HEK293 (cell line): ENCODE data around the gene ITIH5.

Experiments
- BCL11B ChIP-seq: fragments of 450-650 bp; formaldehyde crosslinking; IDR thresholded peaks from 2 replicates; pipeline ENCODE4 v1.5.1; 2016; ENCODE audit warnings: low read depth, missing biosample characterization, missing genetic modification characterization
- GLI4 ChIP-seq: fragments of 450-650 bp; formaldehyde crosslinking; IDR thresholded peaks from 2 replicates; pipeline ENCODE4 v1.5.1; 2016; ENCODE audit warnings: missing biosample characterization, missing genetic modification characterization
- IKZF3 ChIP-seq: fragments of 450-650 bp; IDR thresholded peaks from 2 replicates; pipeline ENCODE4 v1.5.0; 2018; ENCODE audit warnings: missing biosample characterization, mild to moderate bottlenecking, missing genetic modification characterization, moderate library complexity
- KLF8 ChIP-seq: fragments of 450-650 bp; formaldehyde crosslinking; IDR thresholded peaks from 2 replicates; pipeline ENCODE4 v1.5.1; 2016; ENCODE audit warnings: missing biosample characterization, missing genetic modification characterization
- ZBTB7A ChIP-seq: fragments of 450-650 bp; formaldehyde crosslinking; IDR thresholded peaks from 2 replicates; pipeline ENCODE4 v1.5.1; 2016; ENCODE audit warnings: low read depth, missing biosample characterization, missing genetic modification characterization
- ZBTB8A ChIP-seq: fragments of 450-650 bp; formaldehyde crosslinking; IDR thresholded peaks from 2 replicates; pipeline ENCODE4 v1.5.1; 2016; ENCODE audit warnings: missing biosample characterization, missing genetic modification characterization
- ZNF132 ChIP-seq: fragments of 450-650 bp; formaldehyde crosslinking; IDR thresholded peaks from 2 replicates; pipeline ENCODE4 v1.5.1; 2017; ENCODE audit warnings: missing biosample characterization, missing genetic modification characterization, borderline replicate concordance
- ZNF16 ChIP-seq: fragments of 450-650 bp; formaldehyde crosslinking; IDR thresholded peaks from 2 replicates; pipeline ENCODE4 v1.5.1; 2016; ENCODE audit warnings: low read depth, missing biosample characterization, missing genetic modification characterization
- ZNF23 ChIP-seq: fragments of 450-650 bp; formaldehyde crosslinking; IDR thresholded peaks from 2 replicates; pipeline ENCODE4 v1.5.1; 2016; ENCODE audit warnings: missing biosample characterization, missing genetic modification characterization, borderline replicate concordance
- ZNF302 ChIP-seq: fragments of 450-650 bp; formaldehyde crosslinking; IDR thresholded peaks from 2 replicates; pipeline ENCODE4 v1.5.1; 2016; ENCODE audit warnings: missing biosample characterization, missing genetic modification characterization, low read depth
- ZNF37A ChIP-seq: fragments of 450-650 bp; IDR thresholded peaks from 2 replicates; pipeline ENCODE4 v1.5.1; 2018; ENCODE audit warnings: missing biosample characterization, missing genetic modification characterization
- ZNF514 ChIP-seq: fragments of 450-650 bp; formaldehyde crosslinking; IDR thresholded peaks from 2 replicates; pipeline ENCODE4 v1.5.1; 2016; ENCODE audit warnings: missing biosample characterization, missing genetic modification characterization
- ZNF529 ChIP-seq: fragments of 450-650 bp; formaldehyde crosslinking; IDR thresholded peaks from 2 replicates; pipeline ENCODE4 v1.5.1; 2017; ENCODE audit warnings: missing genetic modification characterization, missing biosample characterization; ENCODE audit not compliant: insufficient replicate concordance
- ZNF544 ChIP-seq: fragments of 450-650 bp; formaldehyde crosslinking; IDR thresholded peaks from 2 replicates; pipeline ENCODE4 v1.5.0; 2017; ENCODE audit warnings: missing biosample characterization, missing genetic modification characterization
- ZNF555 ChIP-seq: fragments of 450-650 bp; formaldehyde crosslinking; conservative IDR thresholded peaks from 2 replicates; pipeline ENCODE4 v1.5.1; 2017; ENCODE audit warnings: missing biosample characterization, mild to moderate bottlenecking, missing genetic modification characterization, inconsistent platforms
- ZNF792 ChIP-seq: fragments of 450-650 bp; formaldehyde crosslinking; IDR thresholded peaks from 2 replicates; pipeline ENCODE4 v1.5.1; 2016; ENCODE audit warnings: missing biosample characterization, missing genetic modification characterization
- TF ChIP-seq, protein P1 (sequence below): fragments of 450-650 bp; IDR thresholded peaks from 2 replicates; pipeline ENCODE4 v1.5.1; 2018; ENCODE audit warnings: missing biosample characterization, missing genetic modification characterization
- TF ChIP-seq, protein P2 (sequence below): fragments of 450-650 bp; formaldehyde crosslinking; IDR thresholded peaks from 2 replicates; pipeline ENCODE4 v1.5.1; 2016; ENCODE audit warnings: missing biosample characterization, missing genetic modification characterization
- TF ChIP-seq, protein P3 (sequence below): fragments of 450-650 bp; formaldehyde crosslinking; IDR thresholded peaks from 2 replicates; pipeline ENCODE4 v1.5.1; 2016; ENCODE audit warnings: missing biosample characterization, missing genetic modification characterization, borderline replicate concordance
- TF ChIP-seq, protein P4 (sequence below): fragments of 450-650 bp; formaldehyde crosslinking; IDR thresholded peaks from 2 replicates; pipeline ENCODE4; 2016; ENCODE audit warnings: missing biosample characterization, missing genetic modification characterization
- TF ChIP-seq, protein P5 (sequence below): fragments of 450-650 bp; formaldehyde crosslinking; IDR thresholded peaks from 2 replicates; pipeline ENCODE4 v1.5.1; 2017; ENCODE audit warnings: missing biosample characterization, missing genetic modification characterization
- TF ChIP-seq, protein P6 (sequence below): fragments of 450-650 bp; formaldehyde crosslinking; IDR thresholded peaks from 2 replicates; pipeline ENCODE4 v1.5.1; 2016; ENCODE audit warnings: missing biosample characterization, missing genetic modification characterization, low read depth
- TF ChIP-seq, protein P7 (sequence below): fragments of 450-650 bp; formaldehyde crosslinking; conservative IDR thresholded peaks from 2 replicates; pipeline ENCODE4 v1.5.1; 2016; ENCODE audit warnings: low read depth, missing biosample characterization, missing genetic modification characterization

Gene ITIH5

DNA sequence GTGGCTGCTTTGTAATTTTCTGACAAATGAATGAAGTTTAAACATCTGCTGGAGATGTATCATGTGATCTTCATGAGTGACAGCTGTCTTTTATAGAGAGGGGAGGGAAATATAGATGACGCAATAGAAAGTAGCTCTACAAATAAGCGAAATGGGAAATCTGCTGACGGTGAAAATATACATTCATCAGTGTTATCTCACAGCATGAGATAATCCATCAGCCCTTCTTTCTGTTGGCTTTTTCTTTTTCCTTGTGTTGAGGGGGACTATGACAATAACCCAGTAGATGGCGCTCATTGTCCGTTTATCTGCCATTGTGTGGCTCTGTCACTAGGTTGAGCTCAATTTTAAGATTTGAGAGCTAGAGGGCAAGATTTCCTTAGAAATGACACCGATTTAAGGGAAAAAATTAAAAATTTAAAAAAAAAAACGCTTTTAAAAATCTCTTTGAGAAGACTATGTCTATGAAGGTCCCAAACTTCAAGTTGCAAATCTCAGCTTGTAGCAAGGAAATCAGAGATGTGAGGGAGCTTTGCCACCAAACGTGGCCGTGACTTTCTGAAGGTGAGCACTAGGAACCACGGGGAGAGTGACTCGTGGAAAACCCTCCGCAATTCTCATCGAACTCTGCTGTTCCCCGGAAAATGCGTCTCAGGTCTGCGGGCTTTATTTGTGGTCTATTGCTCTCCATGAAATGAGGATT lies 141.3 kb downstream of the ITIH5 start (continued):
- TF ChIP-seq, protein P1, sequence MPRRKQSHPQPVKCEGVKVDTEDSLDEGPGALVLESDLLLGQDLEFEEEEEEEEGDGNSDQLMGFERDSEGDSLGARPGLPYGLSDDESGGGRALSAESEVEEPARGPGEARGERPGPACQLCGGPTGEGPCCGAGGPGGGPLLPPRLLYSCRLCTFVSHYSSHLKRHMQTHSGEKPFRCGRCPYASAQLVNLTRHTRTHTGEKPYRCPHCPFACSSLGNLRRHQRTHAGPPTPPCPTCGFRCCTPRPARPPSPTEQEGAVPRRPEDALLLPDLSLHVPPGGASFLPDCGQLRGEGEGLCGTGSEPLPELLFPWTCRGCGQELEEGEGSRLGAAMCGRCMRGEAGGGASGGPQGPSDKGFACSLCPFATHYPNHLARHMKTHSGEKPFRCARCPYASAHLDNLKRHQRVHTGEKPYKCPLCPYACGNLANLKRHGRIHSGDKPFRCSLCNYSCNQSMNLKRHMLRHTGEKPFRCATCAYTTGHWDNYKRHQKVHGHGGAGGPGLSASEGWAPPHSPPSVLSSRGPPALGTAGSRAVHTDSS (tag by site-specific recombination): no peak
- no peak for TF ChIP-seq ZNF792 (tag by site-specific recombination)
- TF ChIP-seq ZNF37A (tag by site-specific recombination): no peak
- no peak for TF ChIP-seq ZNF132 (tag by site-specific recombination)
- TF ChIP-seq BCL11B (tag by site-specific recombination): no peak
- TF ChIP-seq IKZF3 (tag by site-specific recombination): peak; percentile 27; the same call in 1 of the 2 replicates
- TF ChIP-seq ZNF555 (tag by site-specific recombination): no peak
- TF ChIP-seq, protein P2, sequence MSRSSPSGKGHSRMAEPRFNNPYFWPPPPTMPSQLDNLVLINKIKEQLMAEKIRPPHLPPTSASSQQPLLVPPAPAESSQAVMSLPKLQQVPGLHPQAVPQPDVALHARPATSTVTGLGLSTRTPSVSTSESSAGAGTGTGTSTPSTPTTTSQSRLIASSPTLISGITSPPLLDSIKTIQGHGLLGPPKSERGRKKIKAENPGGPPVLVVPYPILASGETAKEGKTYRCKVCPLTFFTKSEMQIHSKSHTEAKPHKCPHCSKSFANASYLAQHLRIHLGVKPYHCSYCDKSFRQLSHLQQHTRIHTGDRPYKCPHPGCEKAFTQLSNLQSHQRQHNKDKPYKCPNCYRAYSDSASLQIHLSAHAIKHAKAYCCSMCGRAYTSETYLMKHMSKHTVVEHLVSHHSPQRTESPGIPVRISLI: no peak
- no peak for TF ChIP-seq ZNF23 (tag by site-specific recombination)
- no peak for TF ChIP-seq ZNF529 (tag by site-specific recombination)
- TF ChIP-seq ZNF514 (tag by site-specific recombination): no peak
- TF ChIP-seq GLI4 (tag by site-specific recombination): no peak
- peak; percentile 23; the same call in 1 of the 2 replicates for TF ChIP-seq ZBTB8A (tag by site-specific recombination)
- TF ChIP-seq, protein P3, sequence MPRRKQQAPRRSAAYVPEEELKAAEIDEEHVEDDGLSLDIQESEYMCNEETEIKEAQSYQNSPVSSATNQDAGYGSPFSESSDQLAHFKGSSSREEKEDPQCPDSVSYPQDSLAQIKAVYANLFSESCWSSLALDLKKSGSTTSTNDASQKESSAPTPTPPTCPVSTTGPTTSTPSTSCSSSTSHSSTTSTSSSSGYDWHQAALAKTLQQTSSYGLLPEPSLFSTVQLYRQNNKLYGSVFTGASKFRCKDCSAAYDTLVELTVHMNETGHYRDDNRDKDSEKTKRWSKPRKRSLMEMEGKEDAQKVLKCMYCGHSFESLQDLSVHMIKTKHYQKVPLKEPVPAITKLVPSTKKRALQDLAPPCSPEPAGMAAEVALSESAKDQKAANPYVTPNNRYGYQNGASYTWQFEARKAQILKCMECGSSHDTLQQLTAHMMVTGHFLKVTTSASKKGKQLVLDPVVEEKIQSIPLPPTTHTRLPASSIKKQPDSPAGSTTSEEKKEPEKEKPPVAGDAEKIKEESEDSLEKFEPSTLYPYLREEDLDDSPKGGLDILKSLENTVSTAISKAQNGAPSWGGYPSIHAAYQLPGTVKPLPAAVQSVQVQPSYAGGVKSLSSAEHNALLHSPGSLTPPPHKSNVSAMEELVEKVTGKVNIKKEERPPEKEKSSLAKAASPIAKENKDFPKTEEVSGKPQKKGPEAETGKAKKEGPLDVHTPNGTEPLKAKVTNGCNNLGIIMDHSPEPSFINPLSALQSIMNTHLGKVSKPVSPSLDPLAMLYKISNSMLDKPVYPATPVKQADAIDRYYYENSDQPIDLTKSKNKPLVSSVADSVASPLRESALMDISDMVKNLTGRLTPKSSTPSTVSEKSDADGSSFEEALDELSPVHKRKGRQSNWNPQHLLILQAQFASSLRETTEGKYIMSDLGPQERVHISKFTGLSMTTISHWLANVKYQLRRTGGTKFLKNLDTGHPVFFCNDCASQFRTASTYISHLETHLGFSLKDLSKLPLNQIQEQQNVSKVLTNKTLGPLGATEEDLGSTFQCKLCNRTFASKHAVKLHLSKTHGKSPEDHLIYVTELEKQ: peak; percentile 97
- 0 out of 2 replicates have a peak, but pooled peaks have one; percentile 24 for TF ChIP-seq KLF8 (tag by site-specific recombination)
- no peak for TF ChIP-seq ZNF302 (tag by site-specific recombination)
- TF ChIP-seq, protein P4, sequence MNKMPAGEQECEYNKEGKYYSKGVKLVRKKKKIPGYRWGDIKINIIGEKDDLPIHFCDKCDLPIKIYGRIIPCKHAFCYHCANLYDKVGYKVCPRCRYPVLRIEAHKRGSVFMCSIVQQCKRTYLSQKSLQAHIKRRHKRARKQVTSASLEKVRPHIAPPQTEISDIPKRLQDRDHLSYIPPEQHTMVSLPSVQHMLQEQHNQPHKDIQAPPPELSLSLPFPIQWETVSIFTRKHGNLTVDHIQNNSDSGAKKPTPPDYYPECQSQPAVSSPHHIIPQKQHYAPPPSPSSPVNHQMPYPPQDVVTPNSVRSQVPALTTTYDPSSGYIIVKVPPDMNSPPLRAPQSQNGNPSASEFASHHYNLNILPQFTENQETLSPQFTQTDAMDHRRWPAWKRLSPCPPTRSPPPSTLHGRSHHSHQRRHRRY (tag by site-specific recombination): no peak
- no peak for TF ChIP-seq ZBTB7A (tag by site-specific recombination)
- TF ChIP-seq, protein P5, sequence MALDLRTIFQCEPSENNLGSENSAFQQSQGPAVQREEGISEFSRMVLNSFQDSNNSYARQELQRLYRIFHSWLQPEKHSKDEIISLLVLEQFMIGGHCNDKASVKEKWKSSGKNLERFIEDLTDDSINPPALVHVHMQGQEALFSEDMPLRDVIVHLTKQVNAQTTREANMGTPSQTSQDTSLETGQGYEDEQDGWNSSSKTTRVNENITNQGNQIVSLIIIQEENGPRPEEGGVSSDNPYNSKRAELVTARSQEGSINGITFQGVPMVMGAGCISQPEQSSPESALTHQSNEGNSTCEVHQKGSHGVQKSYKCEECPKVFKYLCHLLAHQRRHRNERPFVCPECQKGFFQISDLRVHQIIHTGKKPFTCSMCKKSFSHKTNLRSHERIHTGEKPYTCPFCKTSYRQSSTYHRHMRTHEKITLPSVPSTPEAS: no peak
- TF ChIP-seq, protein P6, sequence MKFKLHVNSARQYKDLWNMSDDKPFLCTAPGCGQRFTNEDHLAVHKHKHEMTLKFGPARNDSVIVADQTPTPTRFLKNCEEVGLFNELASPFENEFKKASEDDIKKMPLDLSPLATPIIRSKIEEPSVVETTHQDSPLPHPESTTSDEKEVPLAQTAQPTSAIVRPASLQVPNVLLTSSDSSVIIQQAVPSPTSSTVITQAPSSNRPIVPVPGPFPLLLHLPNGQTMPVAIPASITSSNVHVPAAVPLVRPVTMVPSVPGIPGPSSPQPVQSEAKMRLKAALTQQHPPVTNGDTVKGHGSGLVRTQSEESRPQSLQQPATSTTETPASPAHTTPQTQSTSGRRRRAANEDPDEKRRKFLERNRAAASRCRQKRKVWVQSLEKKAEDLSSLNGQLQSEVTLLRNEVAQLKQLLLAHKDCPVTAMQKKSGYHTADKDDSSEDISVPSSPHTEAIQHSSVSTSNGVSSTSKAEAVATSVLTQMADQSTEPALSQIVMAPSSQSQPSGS (tag by site-specific recombination): peak; percentile 91
- TF ChIP-seq, protein P7, sequence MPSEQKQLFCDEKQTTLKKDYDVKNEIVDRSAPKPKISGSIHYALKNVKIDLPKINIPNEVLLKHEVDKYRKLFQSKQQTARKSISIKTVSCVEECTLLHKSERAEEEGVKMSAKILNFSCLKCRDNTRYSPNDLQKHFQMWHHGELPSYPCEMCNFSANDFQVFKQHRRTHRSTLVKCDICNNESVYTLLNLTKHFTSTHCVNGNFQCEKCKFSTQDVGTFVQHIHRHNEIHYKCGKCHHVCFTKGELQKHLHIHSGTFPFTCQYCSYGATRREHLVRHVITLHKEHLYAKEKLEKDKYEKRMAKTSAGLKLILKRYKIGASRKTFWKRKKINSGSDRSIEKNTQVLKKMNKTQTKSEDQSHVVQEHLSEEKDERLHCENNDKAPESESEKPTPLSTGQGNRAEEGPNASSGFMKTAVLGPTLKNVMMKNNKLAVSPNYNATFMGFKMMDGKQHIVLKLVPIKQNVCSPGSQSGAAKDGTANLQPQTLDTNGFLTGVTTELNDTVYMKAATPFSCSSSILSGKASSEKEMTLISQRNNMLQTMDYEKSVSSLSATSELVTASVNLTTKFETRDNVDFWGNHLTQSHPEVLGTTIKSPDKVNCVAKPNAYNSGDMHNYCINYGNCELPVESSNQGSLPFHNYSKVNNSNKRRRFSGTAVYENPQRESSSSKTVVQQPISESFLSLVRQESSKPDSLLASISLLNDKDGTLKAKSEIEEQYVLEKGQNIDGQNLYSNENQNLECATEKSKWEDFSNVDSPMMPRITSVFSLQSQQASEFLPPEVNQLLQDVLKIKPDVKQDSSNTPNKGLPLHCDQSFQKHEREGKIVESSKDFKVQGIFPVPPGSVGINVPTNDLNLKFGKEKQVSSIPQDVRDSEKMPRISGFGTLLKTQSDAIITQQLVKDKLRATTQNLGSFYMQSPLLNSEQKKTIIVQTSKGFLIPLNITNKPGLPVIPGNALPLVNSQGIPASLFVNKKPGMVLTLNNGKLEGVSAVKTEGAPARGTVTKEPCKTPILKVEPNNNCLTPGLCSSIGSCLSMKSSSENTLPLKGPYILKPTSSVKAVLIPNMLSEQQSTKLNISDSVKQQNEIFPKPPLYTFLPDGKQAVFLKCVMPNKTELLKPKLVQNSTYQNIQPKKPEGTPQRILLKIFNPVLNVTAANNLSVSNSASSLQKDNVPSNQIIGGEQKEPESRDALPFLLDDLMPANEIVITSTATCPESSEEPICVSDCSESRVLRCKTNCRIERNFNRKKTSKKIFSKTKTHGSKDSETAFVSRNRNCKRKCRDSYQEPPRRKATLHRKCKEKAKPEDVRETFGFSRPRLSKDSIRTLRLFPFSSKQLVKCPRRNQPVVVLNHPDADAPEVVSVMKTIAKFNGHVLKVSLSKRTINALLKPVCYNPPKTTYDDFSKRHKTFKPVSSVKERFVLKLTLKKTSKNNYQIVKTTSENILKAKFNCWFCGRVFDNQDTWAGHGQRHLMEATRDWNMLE (tag by site-specific recombination): no peak
- no peak for TF ChIP-seq ZNF544 (tag by site-specific recombination)
- no peak for TF ChIP-seq ZNF16
